Measurements from ENCODE around the gene MGST1. TPM values are rescaled to one million over a fixed set of nuclear protein-coding genes. Genes with fewer than 3 reads are reported as not detected.

Gene MGST1
- total RNA-seq, 1 donor from 2014 or later, result 238 TPM

DNA sequence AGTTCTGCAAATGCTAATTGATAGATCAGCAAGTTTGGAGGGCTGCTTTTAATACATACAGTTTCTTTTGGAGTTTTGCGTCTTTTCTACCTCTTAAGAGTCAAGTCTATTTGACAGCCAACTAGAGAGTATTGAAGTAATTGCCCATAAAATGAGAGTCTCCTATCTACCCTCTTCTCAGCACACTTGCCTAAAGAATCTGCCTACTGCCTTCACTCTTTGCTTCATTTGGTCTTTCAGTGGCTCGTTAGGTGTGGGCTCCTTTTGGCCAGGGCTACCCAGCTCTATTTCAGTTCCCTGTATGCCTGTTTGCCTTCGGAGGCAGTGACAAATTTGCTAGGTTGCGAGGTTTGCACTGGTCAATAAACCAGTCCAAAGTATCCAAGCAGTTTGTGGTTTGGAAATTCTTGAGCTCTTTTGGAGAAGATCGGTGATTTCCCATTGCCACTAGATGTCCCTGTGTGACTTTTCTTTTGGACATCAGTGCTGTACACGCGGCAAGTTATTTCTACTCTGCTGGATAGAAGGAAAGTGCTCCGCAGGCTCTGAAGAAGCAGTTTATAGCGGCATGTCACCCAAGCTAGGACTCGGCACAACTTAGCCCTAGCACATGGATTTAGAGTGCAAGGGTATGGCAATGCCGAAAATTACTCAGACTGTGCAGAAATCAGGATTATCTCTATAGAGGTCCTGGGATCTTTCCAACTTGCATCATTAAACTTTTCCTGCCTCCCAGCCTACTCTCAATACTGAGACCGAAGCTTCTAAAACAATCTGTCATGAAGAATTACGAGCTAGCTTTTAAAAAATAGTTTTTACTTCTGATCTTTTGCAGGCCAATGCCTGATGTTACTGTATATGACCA lies 38.6 kb downstream of the MGST1 start:
- Histone ChIP-seq H2AFZ (replicated peaks) (peak overlapping the region; percentile 90), H3K9me3 (ENCODE audit: low read depth) (no peaks in the 10 kb centered on the region), H3K27ac (no peak overlapping the region), H3K36me3 (no peaks in the 10 kb centered on the region), H3K79me2 (ENCODE audit: low read depth) (no peaks in the 10 kb centered on the region), H3K4me1 (peaks cover 4% of the 10 kb centered on the region), H3K4me3 (no peak overlapping the region), H3K27me3 (no peaks in the 10 kb centered on the region), H3F3A (ENCODE audit: low read depth) (peaks cover 2% of the 10 kb centered on the region), H4K20me1 (ENCODE audit: low read depth) (no peaks in the 10 kb centered on the region), H3K4me2 (no peak overlapping the region), H3K9ac (no peak overlapping the region)
- H3K4me3 Mint-ChIP-seq, result no peak overlapping the region
- H3K27ac Mint-ChIP-seq, result no peak overlapping the region
- peak; percentile 71 for DNase-seq (ENCODE audit: low spot score)
- peaks cover 2% of the 10 kb centered on the region for H3K27me3 Mint-ChIP-seq (ENCODE audit: insufficient read depth, low read depth)
- TF ChIP-seq EZH2 (IDR thresholded peaks at IDR 0.05), result no peak
- TF ChIP-seq, protein P1, sequence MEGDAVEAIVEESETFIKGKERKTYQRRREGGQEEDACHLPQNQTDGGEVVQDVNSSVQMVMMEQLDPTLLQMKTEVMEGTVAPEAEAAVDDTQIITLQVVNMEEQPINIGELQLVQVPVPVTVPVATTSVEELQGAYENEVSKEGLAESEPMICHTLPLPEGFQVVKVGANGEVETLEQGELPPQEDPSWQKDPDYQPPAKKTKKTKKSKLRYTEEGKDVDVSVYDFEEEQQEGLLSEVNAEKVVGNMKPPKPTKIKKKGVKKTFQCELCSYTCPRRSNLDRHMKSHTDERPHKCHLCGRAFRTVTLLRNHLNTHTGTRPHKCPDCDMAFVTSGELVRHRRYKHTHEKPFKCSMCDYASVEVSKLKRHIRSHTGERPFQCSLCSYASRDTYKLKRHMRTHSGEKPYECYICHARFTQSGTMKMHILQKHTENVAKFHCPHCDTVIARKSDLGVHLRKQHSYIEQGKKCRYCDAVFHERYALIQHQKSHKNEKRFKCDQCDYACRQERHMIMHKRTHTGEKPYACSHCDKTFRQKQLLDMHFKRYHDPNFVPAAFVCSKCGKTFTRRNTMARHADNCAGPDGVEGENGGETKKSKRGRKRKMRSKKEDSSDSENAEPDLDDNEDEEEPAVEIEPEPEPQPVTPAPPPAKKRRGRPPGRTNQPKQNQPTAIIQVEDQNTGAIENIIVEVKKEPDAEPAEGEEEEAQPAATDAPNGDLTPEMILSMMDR (IDR thresholded peaks at IDR 0.05), result peak; percentile 70
- peaks cover 7% of the 10 kb centered on the region for H3K4me1 Mint-ChIP-seq
- H3K36me3 Mint-ChIP-seq, result peaks cover 2% of the 10 kb centered on the region
- peaks cover 3% of the 10 kb centered on the region for H3K9me3 Mint-ChIP-seq

DNA sequence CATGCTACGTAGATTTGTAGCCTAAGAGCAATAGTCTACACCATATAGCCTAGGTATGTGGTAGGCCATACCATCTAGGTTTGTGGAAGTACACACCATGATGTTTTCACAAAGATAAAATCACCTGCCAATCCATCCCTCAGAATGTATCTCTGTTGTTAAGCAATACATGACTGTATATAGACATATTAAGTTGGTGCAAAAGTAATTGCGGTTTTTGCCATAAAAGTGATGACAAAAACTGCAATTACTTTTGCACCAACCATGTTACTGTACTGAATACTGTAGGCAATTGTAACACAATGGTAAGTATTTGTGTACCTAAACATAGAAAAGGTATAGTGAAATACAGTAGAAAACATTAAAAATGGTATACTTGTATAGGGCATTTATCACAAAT lies 40.5 kb downstream of the MGST1 start:
- peaks cover 4% of the 10 kb centered on the region for H3K4me1 ChIP-seq
- H2AFZ ChIP-seq (replicated peaks), result no peak overlapping the region
- DNase-seq (ENCODE audit: low spot score), result no peak
- no peak overlapping the region for H3K27ac ChIP-seq
- H3K4me1 Mint-ChIP-seq, result peaks cover 7% of the 10 kb centered on the region
- H3K27me3 Mint-ChIP-seq (ENCODE audit: insufficient read depth, low read depth), result no peaks in the 10 kb centered on the region
- no peak overlapping the region for H3K27ac Mint-ChIP-seq
- no peaks in the 10 kb centered on the region for H4K20me1 ChIP-seq (ENCODE audit: low read depth)
- H3F3A ChIP-seq (ENCODE audit: low read depth), result peaks cover 2% of the 10 kb centered on the region
- H3K4me3 Mint-ChIP-seq, result no peak overlapping the region
- H3K4me2 ChIP-seq, result no peak overlapping the region
- H3K4me3 ChIP-seq, result no peak overlapping the region
- H3K9ac ChIP-seq, result no peak overlapping the region
- H3K9me3 ChIP-seq (ENCODE audit: low read depth), result no peaks in the 10 kb centered on the region
- TF ChIP-seq EZH2 (IDR thresholded peaks at IDR 0.05) (no peak), EZH2phosphoT487 (IDR thresholded peaks at IDR 0.05) (no peak)
- TF ChIP-seq, protein P1 (IDR thresholded peaks at IDR 0.05), result no peak
- H3K9me3 Mint-ChIP-seq, result peaks cover 9% of the 10 kb centered on the region
- no peaks in the 10 kb centered on the region for H3K36me3 ChIP-seq
- no peaks in the 10 kb centered on the region for H3K36me3 Mint-ChIP-seq
- H3K27me3 ChIP-seq, result no peaks in the 10 kb centered on the region
- no peaks in the 10 kb centered on the region for H3K79me2 ChIP-seq (ENCODE audit: low read depth)

DNA sequence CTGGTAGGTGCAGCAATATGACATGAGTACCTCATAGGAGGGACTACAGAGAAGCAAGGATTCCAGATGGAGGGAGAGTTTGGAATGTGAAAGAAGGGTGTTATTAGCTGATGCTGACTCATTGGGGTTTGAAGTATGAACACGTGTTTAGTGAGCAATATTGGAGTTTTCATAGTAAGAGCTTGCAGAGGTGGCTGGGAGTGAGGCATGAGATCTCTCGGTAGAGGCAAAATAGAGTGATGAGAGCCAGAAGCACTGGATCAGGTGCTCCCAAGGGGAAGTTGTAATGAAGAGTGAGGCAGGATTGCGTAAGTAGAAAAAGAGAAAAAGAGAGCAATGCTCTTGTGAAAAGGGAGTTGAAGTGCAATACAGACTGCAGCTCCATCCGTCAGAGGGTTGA lies 42.1 kb downstream of the MGST1 start:
- Mint-ChIP-seq H3K36me3 (peaks cover 2% of the 10 kb centered on the region), H3K4me3 (no peak overlapping the region), H3K9me3 (peaks cover 13% of the 10 kb centered on the region), H3K27me3 (ENCODE audit: insufficient read depth, low read depth) (no peaks in the 10 kb centered on the region), H3K27ac (no peak overlapping the region), H3K4me1 (peaks cover 7% of the 10 kb centered on the region)
- Histone ChIP-seq H3F3A (ENCODE audit: low read depth) (peaks cover 2% of the 10 kb centered on the region), H3K27me3 (no peaks in the 10 kb centered on the region), H3K9me3 (ENCODE audit: low read depth) (no peaks in the 10 kb centered on the region), H3K79me2 (ENCODE audit: low read depth) (no peaks in the 10 kb centered on the region), H4K20me1 (ENCODE audit: low read depth) (no peaks in the 10 kb centered on the region), H3K4me2 (no peak overlapping the region), H3K9ac (no peak overlapping the region), H3K4me3 (no peak overlapping the region), H3K27ac (no peak overlapping the region), H2AFZ (replicated peaks) (no peak overlapping the region), H3K4me1 (peaks cover 4% of the 10 kb centered on the region), H3K36me3 (no peaks in the 10 kb centered on the region)
- no peak for DNase-seq (ENCODE audit: low spot score)
- TF ChIP-seq EZH2 (IDR thresholded peaks at IDR 0.05) (no peak), EZH2phosphoT487 (IDR thresholded peaks at IDR 0.05) (no peak)
- TF ChIP-seq, protein P1 (IDR thresholded peaks at IDR 0.05), result no peak
